Endodermal cell (in vitro differentiated cells): ENCODE measurements around the gene EIF5B. TPM values are rescaled to one million over a fixed set of nuclear protein-coding genes. Genes with fewer than 3 reads are reported as not detected.

Source experiments
- DNase-seq: peaks from one replicate; pipeline ENCODE4 v3.0.0-alpha.2; 2017
- H3K27ac ChIP-seq: 2 replicates; pipeline ENCODE4 v1.5.1; 2013; ENCODE audit warnings: mild to moderate bottlenecking, low read depth, low read length, moderate library complexity
- H3K27me3 ChIP-seq: 2 replicates; pipeline ENCODE4 v1.6.1; 2013; ENCODE audit warnings: mild to moderate bottlenecking, low read length, moderate library complexity; ENCODE audit not compliant: insufficient read depth, control insufficient read depth, poor library complexity, severe bottlenecking
- H3K36me3 ChIP-seq: 2 replicates; pipeline ENCODE4 v1.7.0; 2013; ENCODE audit warnings: mild to moderate bottlenecking, low read length, moderate library complexity; ENCODE audit not compliant: control insufficient read depth, insufficient read depth
- H3K4me1 ChIP-seq: one replicate; pipeline ENCODE4 v1.7.0; 2013; ENCODE audit warnings: low read length; ENCODE audit not compliant: control insufficient read depth, insufficient read depth
- H3K4me3 ChIP-seq: 2 replicates; pipeline ENCODE4 v1.5.1; 2013; ENCODE audit warnings: mild to moderate bottlenecking, low read length, moderate library complexity
- H3K9ac ChIP-seq: 2 replicates; pipeline ENCODE4 v1.6.1; 2013; ENCODE audit warnings: mild to moderate bottlenecking, low read length, moderate library complexity; ENCODE audit not compliant: poor library complexity, severe bottlenecking; ENCODE audit errors: extremely low read depth
- H3K9me3 ChIP-seq: 2 replicates; pipeline ENCODE4 v1.6.1; 2013; ENCODE audit warnings: mild to moderate bottlenecking, low read length, moderate library complexity; ENCODE audit not compliant: control insufficient read depth
- H3K27ac Mint-ChIP-seq: 2 replicates; pipeline ENCODE4 v1.8.0; 2020; ENCODE audit warnings: mixed read lengths
- H3K27me3 Mint-ChIP-seq: 2 replicates; pipeline ENCODE4 v1.8.0; 2021; ENCODE audit warnings: mild to moderate bottlenecking, mixed read lengths; ENCODE audit not compliant: insufficient read depth
- H3K36me3 Mint-ChIP-seq: 2 replicates; pipeline ENCODE4 v1.8.0; 2020; ENCODE audit warnings: low read depth, mixed read lengths
- H3K4me1 Mint-ChIP-seq: 2 replicates; pipeline ENCODE4 v1.8.0; 2020; ENCODE audit warnings: mixed read lengths
- H3K4me3 Mint-ChIP-seq: 2 replicates; pipeline ENCODE4 v1.8.0; 2020; ENCODE audit warnings: mild to moderate bottlenecking, moderate library complexity, mixed read lengths
- H3K9me3 Mint-ChIP-seq: 2 replicates; pipeline ENCODE4 v1.8.0; 2020; ENCODE audit warnings: mild to moderate bottlenecking, mixed read lengths
- CTCF ChIP-seq: fragments of 200-600 bp; sonication (generic); conservative IDR thresholded peaks from 2 replicates; pipeline ENCODE4 v1.5.0; 2021; ENCODE audit warnings: antibody characterized with exemption, mild to moderate bottlenecking
- WGBS, 2 experiments: methylation state at CpG; one replicate each; pipeline versions ENCODE4 v1.1.5 to v1.1.7; 2013; ENCODE audit warnings: missing lambda C conversion rate in 2 of 2, mixed read lengths in 1 of 2; ENCODE audit not compliant: insufficient coverage in 1 of 2, insufficient read length in 1 of 2; 5-methylcytosine and 5-hydroxymethylcytosine counted together
- total RNA-seq, 2 donors: library from RNA; stranded (reverse); fragmentation: NEBNext Ultra II Directional in 1 of 2; extraction: Animal tissue kit (Norgen Biotek cat#: 25700) in 1 of 2; gene quantifications; 2 replicates in 1 of 2; 3 replicates in 1 of 2; pipeline ENCODE4 v1.2.1, GENCODE V29; 2021

The EIF5B gene
- total RNA-seq, 2 donors from 2014 or later: 54.2 to 63.6 TPM

- no peaks in the 10 kb centered on the region for H3K4me1 Mint-ChIP-seq
- Histone ChIP-seq H3K4me1 (no peaks in the 10 kb centered on the region), H3K27me3 (no peaks in the 10 kb centered on the region), H3K27ac (no peak overlapping the region), H3K36me3 (peaks cover 89% of the 10 kb centered on the region), H3K9ac (no peak overlapping the region), H3K4me3 (no peak overlapping the region), H3K9me3 (peaks cover 38% of the 10 kb centered on the region)
- no peak for TF ChIP-seq CTCF
- H3K4me3 Mint-ChIP-seq: no peak overlapping the region
- H3K9me3 Mint-ChIP-seq: peaks cover 22% of the 10 kb centered on the region
- no peak overlapping the region for H3K27ac Mint-ChIP-seq
- peaks cover 77% of the 10 kb centered on the region for H3K36me3 Mint-ChIP-seq
- DNase-seq: no peak
- no peaks in the 10 kb centered on the region for H3K27me3 Mint-ChIP-seq
These were observed 37.6 kb downstream of the EIF5B start for GRCh38 chr2:99374747-99375146.

GRCh38 chr2:99376254-99376864 is 39.2 kb downstream of the EIF5B start:
- peaks cover 38% of the 10 kb centered on the region for H3K9me3 ChIP-seq
- H3K27me3 Mint-ChIP-seq: no peaks in the 10 kb centered on the region
- H3K27me3 ChIP-seq: no peaks in the 10 kb centered on the region
- peaks cover 81% of the 10 kb centered on the region for H3K36me3 Mint-ChIP-seq
- no peak overlapping the region for H3K4me3 Mint-ChIP-seq
- TF ChIP-seq CTCF: no peak
- H3K4me1 Mint-ChIP-seq: no peaks in the 10 kb centered on the region
- no peak overlapping the region for H3K27ac ChIP-seq
- H3K9me3 Mint-ChIP-seq: peaks cover 22% of the 10 kb centered on the region
- no peak for DNase-seq
- H3K4me3 ChIP-seq: no peak overlapping the region
- H3K9ac ChIP-seq: no peak overlapping the region
- no peak overlapping the region for H3K27ac Mint-ChIP-seq
- H3K36me3 ChIP-seq: peaks cover 94% of the 10 kb centered on the region
- no peaks in the 10 kb centered on the region for H3K4me1 ChIP-seq
- whole genome bisulfite sequencing, 2 experiments: 94% methylated on average over 2 to 7 of the region's 7 CpGs

DNA sequence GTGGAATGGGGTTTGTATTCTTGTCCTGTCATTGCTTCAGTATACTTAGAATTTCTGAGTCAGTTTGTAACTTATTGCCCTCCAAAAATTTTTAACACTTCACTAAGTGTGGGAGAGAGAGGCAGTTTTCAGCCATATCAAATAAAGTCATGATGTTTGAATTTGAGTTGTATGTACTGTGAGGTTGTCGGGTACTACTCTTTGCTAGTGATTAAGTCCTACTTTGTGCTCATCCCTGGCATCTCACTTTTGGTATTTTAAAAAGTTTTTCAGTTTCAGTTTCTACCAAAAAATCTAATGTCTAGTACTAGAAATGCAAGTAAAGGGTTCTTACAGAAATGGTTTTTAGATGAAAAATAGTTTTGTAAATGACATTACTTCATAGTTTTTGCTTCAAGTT is 40.7 kb downstream of the EIF5B start:
- TF ChIP-seq CTCF: no peak
- no peaks in the 10 kb centered on the region for H3K4me1 Mint-ChIP-seq
- peaks cover 78% of the 10 kb centered on the region for H3K36me3 Mint-ChIP-seq
- no peak overlapping the region for H3K27ac Mint-ChIP-seq
- WGBS, 2 experiments: 100% methylated on average over 1 of the region's 1 CpG; no CpG with 5 or more reads in 1 of the 2 experiments
- H3K36me3 ChIP-seq: peaks cover 93% of the 10 kb centered on the region
- H3K4me1 ChIP-seq: no peaks in the 10 kb centered on the region
- no peak for DNase-seq
- no peaks in the 10 kb centered on the region for H3K27me3 ChIP-seq
- H3K27ac ChIP-seq: no peak overlapping the region
- H3K4me3 Mint-ChIP-seq: no peak overlapping the region
- H3K9ac ChIP-seq: no peak overlapping the region
- no peak overlapping the region for H3K4me3 ChIP-seq
- H3K27me3 Mint-ChIP-seq: no peaks in the 10 kb centered on the region
- H3K9me3 Mint-ChIP-seq: peaks cover 17% of the 10 kb centered on the region
- H3K9me3 ChIP-seq: peaks cover 33% of the 10 kb centered on the region
